Measurements from ENCODE around the gene FAM3C.
A peak's percentile ranks its signal among the peaks of the same experiment; 100 is the strongest.

Gene FAM3C

DNA sequence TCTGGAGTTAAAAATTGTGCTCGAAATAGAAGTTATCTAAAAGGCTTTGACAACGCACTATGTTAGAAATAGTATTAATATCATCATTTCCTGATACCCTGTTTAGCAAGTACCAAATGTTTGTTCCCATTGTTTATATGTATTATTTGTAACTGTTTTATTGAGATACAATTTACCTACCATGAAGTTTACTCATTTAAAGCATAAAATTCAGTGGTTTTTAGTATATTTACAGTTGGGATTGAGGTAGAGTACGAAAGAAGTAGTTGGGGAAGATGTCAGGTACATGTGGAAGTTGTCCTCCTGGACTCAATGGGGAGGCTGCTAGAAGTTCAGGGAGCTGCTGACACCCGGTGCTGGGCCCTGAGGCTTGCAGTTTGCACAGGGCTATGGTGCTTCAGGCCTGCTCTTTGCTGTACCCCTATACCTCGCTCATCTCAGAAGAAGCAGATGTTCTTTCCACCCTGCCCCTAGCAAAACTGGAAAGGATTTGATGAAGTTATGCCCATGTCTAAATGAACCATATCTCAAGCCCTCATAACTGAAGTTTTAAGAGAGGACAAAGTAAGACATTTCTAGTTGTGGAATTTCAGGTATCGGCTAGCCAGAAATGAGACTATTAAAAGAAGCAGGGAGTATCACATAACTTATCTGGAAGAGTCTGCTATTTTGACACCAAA, 92.5 kb downstream of the FAM3C start:
- H3K4me3 ChIP-seq (ENCODE audit: low read depth, low read length), result no peak overlapping the region
- TF ChIP-seq, protein P1, sequence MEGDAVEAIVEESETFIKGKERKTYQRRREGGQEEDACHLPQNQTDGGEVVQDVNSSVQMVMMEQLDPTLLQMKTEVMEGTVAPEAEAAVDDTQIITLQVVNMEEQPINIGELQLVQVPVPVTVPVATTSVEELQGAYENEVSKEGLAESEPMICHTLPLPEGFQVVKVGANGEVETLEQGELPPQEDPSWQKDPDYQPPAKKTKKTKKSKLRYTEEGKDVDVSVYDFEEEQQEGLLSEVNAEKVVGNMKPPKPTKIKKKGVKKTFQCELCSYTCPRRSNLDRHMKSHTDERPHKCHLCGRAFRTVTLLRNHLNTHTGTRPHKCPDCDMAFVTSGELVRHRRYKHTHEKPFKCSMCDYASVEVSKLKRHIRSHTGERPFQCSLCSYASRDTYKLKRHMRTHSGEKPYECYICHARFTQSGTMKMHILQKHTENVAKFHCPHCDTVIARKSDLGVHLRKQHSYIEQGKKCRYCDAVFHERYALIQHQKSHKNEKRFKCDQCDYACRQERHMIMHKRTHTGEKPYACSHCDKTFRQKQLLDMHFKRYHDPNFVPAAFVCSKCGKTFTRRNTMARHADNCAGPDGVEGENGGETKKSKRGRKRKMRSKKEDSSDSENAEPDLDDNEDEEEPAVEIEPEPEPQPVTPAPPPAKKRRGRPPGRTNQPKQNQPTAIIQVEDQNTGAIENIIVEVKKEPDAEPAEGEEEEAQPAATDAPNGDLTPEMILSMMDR (IDR thresholded peaks at IDR 0.05; ENCODE audit: control insufficient read depth, extremely low read depth, insufficient read depth), result no peak
- no peak for DNase-seq (ENCODE audit: low read depth)

DNA sequence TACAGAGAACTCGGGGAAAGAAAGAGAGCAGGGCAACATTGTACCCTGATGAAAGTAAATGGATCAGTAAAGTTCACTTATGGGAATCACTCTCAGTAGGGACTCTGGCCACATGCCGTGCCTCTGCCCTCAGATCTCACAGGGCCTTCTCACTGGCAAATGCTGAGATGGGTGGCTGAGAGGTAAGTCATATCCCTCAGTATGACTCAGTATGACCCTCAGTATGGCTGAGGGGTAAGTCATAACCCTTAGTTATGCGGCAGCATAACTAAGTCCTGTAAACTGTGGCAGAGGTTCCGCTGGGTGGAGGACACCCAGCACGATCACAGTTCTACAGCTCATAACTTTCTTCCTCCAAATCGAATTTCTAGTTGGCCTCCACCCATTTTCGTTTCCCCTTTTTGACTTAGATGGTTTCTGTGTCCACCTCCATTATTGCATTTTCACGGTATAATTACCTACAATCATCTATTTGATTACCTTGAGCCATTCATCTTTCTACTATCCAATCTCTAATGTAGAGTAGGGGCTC, 93.8 kb downstream of the FAM3C start:
- no peak overlapping the region for H3K4me3 ChIP-seq (ENCODE audit: low read depth, low read length)
- no peak for DNase-seq (ENCODE audit: low read depth)
- TF ChIP-seq, protein P1 (IDR thresholded peaks at IDR 0.05; ENCODE audit: control insufficient read depth, extremely low read depth, insufficient read depth), result no peak

DNA sequence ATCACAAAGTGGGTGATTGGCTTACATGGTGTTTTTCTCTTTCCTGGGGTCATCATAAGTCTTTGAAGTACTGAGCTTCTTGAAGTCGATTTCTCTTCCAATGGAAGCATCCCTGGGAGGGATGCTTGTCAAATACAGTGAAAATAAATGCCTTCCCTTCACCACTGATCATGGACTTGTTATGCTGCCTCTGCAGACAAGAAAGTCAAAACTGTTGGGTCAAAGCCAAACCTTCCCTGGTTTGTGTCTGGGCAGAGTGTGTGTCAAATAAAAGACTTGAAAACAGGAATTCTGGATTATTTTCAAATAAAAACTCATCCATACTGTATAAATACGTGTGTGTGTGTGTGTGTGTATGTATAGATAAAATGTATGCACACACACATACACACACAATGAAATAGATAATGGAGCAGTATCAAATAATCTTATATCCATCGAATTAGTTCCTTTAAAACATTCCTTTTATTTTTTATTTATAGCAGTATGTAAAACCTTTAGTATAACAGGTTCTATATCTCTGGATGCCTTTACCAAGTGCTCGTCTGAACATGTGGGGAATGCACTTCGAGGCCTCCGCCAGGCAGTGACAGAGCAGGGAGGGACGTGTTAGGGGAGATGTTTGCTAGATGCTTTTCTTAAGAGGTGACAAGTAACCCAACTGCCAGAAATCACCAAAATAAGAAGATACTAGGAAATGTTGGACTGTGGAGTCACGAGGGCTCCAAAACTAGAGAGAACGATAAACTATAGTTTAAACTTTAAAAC, 94.5 kb downstream of the FAM3C start:
- DNase-seq (ENCODE audit: low read depth), result no peak
- TF ChIP-seq, protein P1 (IDR thresholded peaks at IDR 0.05; ENCODE audit: control insufficient read depth, extremely low read depth, insufficient read depth), result no peak
- no peak overlapping the region for H3K4me3 ChIP-seq (ENCODE audit: low read depth, low read length)

DNA sequence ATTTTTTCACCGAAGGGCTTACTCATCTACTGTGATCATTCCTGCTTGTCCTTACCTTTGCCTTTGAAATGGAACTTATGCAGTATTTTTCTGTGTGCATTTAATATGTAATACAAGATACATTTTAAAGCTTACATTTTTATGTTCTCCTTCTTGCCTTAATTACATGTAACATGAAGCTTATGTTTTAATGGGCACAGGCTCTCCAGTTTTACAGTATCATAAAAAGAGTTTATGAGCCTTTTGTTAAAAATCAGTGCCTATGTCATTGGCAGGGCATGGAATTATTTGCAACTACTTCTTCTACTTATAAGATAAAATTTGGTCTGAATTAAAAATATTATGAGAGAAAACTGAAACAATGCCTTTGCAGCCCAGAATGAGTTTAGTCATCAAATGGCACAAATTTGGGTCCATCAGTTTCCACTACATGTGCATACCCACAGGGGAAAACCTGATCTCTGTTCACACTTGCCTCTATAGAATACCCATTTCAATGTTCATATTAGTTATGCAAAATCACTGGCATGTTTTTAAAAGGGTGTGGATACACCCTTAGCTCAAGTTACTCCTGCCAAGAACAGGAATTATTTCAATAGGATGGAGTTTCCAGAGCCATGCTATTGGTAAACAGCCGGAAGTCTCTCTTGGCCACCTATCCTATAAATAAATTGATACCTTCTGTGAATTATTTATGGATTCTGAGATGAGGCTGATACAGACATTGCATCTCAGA, 95.3 kb downstream of the FAM3C start:
- TF ChIP-seq, protein P1 (IDR thresholded peaks at IDR 0.05; ENCODE audit: control insufficient read depth, extremely low read depth, insufficient read depth), result no peak
- DNase-seq (ENCODE audit: low read depth), result peak; percentile 65

More for the DNA sequence above, 95.3 kb downstream of the FAM3C start:
- no peak overlapping the region for H3K4me3 ChIP-seq (ENCODE audit: low read depth, low read length)
